Right ventricle myocardium superior (tissue), 1 donor: ENCODE measurements around the gene SNX19. TPM values are rescaled to one million over a fixed set of nuclear protein-coding genes. Genes with fewer than 3 reads are reported as not detected.
"Not testable (repeated sequence)": the region's sequence is repeated elsewhere in the genome, so short reads cannot be mapped to it uniquely, and the experiment has no call there.

Experiments used
- ATAC-seq: fragments of 200-7000 bp; cut with Tn5 transposase; one replicate; pipeline ENCODE4 v1.9.1; 2020; ENCODE audit warnings: mild to moderate bottlenecking; ENCODE audit not compliant: poor library complexity
- DNase-seq: peaks from one replicate; pipeline ENCODE4 v3.0.0-alpha.2; 2020
- intact Hi-C: fragments of 100-400 bp; cut with DNase I; formaldehyde crosslinking; loops from one replicate; pipeline ENCODE4 v1.11.2; 2022
- total RNA-seq: library from RNA; stranded (reverse); fragmentation: NEBNext Ultra II Directional; extraction: Animal tissue kit (Norgen Biotek cat#: 25700); gene quantifications from one replicate; pipeline ENCODE4 v1.2.1, GENCODE V29; 2021
- donor health status: DM: no; HTN: yes; CAD: no; lungs with severe emphysema.

Gene SNX19
- total RNA-seq, 1 donor from 2014 or later = 53.4 TPM

GRCh38 chr11:130858215-130858614 is 58.1 kb downstream of the SNX19 start:
- DNase-seq = no peak
- no peak for ATAC-seq
- intact Hi-C loops = no loop called here

- ATAC-seq, DNase-seq, intact Hi-C loops: not testable (repeated sequence)
Observed at GRCh38 chr11:130855707-130856106, 60.6 kb downstream of the SNX19 start.

- intact Hi-C loops = no loop called here
- ATAC-seq = no peak
- no peak for DNase-seq
Observed at GRCh38 chr11:130854483-130854882, 61.8 kb downstream of the SNX19 start.

GRCh38 chr11:130852589-130852988 is 63.7 kb downstream of the SNX19 start:
- intact Hi-C loops = no loop called here
- DNase-seq (no peak), ATAC-seq (no peak)

GRCh38 chr11:130850185-130850944 is 65.9 kb downstream of the SNX19 start:
- DNase-seq (no peak), ATAC-seq (no peak)
- intact Hi-C loops = no loop called here

- DNase-seq (no peak), ATAC-seq (no peak)
- intact Hi-C loops = no loop called here
Observed at GRCh38 chr11:130849215-130849568, 67.1 kb downstream of the SNX19 start.

- DNase-seq (no peak), ATAC-seq (no peak)
- intact Hi-C loops = no loop called here
Observed at GRCh38 chr11:130848361-130849214, 67.7 kb downstream of the SNX19 start.

GRCh38 chr11:130847517-130847916 is 68.8 kb downstream of the SNX19 start:
- ATAC-seq = no peak
- intact Hi-C loops = no loop called here
- DNase-seq = no peak

- ATAC-seq (no peak), DNase-seq (no peak)
- intact Hi-C loops = no loop called here
Observed at GRCh38 chr11:130846606-130847005, 69.7 kb downstream of the SNX19 start.

GRCh38 chr11:130842001-130842400 is 74.3 kb downstream of the SNX19 start:
- no peak for ATAC-seq
- DNase-seq = no peak
- intact Hi-C loops = no loop called here

- DNase-seq (no peak), ATAC-seq (no peak)
- intact Hi-C loops = no loop called here
Observed at GRCh38 chr11:130840679-130841078, 75.6 kb downstream of the SNX19 start.

- DNase-seq (no peak), ATAC-seq (peak; percentile 75)
- intact Hi-C loops = no loop called here
Observed at GRCh38 chr11:130839981-130840666, 76.2 kb downstream of the SNX19 start.

GRCh38 chr11:130837194-130837593 is 79.1 kb downstream of the SNX19 start:
- no peak for DNase-seq
- no peak for ATAC-seq
- intact Hi-C loops = no loop called here

- no peak for ATAC-seq
Observed at GRCh38 chr11:130834886-130835285, 81.4 kb downstream of the SNX19 start.

GRCh38 chr11:130832566-130833425 is 83.5 kb downstream of the SNX19 start:
- ATAC-seq (no peak), DNase-seq (no peak)
- intact Hi-C loops = no loop called here

More at GRCh38 chr11:130834886-130835285, 81.4 kb downstream of the SNX19 start:
- intact Hi-C loops = no loop called here
- no peak for DNase-seq

- ATAC-seq = no peak
- intact Hi-C loops = no loop called here
- DNase-seq = no peak
Observed at GRCh38 chr11:130831976-130832375, 84.3 kb downstream of the SNX19 start.

- no peak for DNase-seq
- ATAC-seq = no peak
- intact Hi-C loops = no loop called here
Observed at GRCh38 chr11:130831506-130831905, 84.8 kb downstream of the SNX19 start.

- ATAC-seq (peak; percentile 23), DNase-seq (peak; percentile 58)
- intact Hi-C loops = no loop called here
Observed at GRCh38 chr11:130830566-130830965, 85.7 kb downstream of the SNX19 start.
